Measurements from ENCODE around the gene CUTA. TPM values are rescaled to one million over a fixed set of nuclear protein-coding genes. Genes with fewer than 3 reads are reported as not detected.

The CUTA gene
- total RNA-seq, 1 experiment from 2014 or later: 186 TPM

DNA sequence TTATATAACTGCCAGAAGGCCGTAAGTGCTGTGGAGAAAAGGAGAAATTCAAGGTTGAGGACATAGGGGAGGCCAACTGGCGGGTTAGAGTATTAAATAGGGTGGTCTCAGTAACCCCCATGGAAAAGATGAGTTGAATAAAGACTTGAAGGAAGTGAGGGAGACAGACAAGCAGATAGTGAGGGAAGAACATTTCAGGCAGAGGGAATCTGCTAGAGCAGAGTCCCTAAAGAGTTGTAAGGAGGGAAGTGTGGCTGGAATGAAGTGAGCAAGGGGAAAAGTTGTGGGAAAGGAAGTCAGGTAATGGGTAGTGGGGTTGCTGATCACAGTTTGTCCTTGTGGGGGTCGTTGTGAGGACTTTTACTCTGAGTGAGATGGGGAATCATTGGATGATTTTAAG is 24.9 kb downstream of the CUTA start:
- ATAC-seq: no peak
- Histone ChIP-seq H3K27ac (ENCODE audit: low read depth, low read length) (no peak overlapping the region; the same call in 1 of the 2 replicates), H3K9me2 (ENCODE audit: insufficient read depth) (no peaks in the 10 kb centered on the region), H3K27me3 (ENCODE audit: insufficient read depth, low read length) (no peaks in the 10 kb centered on the region), H3K9ac (ENCODE audit: low read length) (peak overlapping the region; percentile 91), H3K36me3 (ENCODE audit: control insufficient read depth in 1 of 2, insufficient read depth in 2 of 2, low read length in 2 of 2) (peaks cover 0 to 13% of the 10 kb centered on the region in 2 experiments; a peak in 1 of 4 replicates), H2AFZ (ENCODE audit: low read depth, low read length, poor library complexity, severe bottlenecking) (no peak overlapping the region), H4K20me1 (ENCODE audit: insufficient read depth) (no peaks in the 10 kb centered on the region; the same call in 1 of the 2 replicates), H3K4me2 (ENCODE audit: low read length) (peak overlapping the region; percentile 79), H3K79me2 (ENCODE audit: insufficient read depth, low read length) (peaks cover 62% of the 10 kb centered on the region), H3K9me3 (ENCODE audit: control insufficient read depth in 1 of 2, insufficient read depth in 1 of 2, low read depth in 1 of 2, low read length in 2 of 2) (no peaks in the 10 kb centered on the region), H3K4me1 (ENCODE audit: control insufficient read depth in 1 of 2, insufficient read depth in 2 of 2, low read length in 2 of 2) (peaks cover 11 to 28% of the 10 kb centered on the region in 2 experiments), H3K4me3 (replicated peaks in 1 of 2; ENCODE audit: low read depth in 1 of 2, low read length in 2 of 2) (peak overlapping the region; percentile 87 to 97)
- DNase-seq (ENCODE audit: low read depth, low spot score): no peak
- no TSS peak for BruUV-seq (replicated peaks)
- ChIA-PET CTCF (interaction anchor here (0.6 kb wide), 1 partner anchor 14 kb away, joined by 3 read pairs; no protein-coding TSS in a partner anchor), POLR2A (no interaction called here), RAD21 (ENCODE audit: low non-redundant PET in 1 of 2, low total read pairs in 2 of 2, uncharacterized antibody in 2 of 2, unreplicated experiment in 2 of 2) (no interaction called here)
- intact Hi-C loops (cut with micrococcal nuclease): loop anchor here (5.0 kb wide), 1 partner anchor 106 kb away; the partner anchor contains the start of genes PFDN6 and WDR46
- TF ChIP-seq ZNF274 (IDR thresholded peaks at IDR 0.05; ENCODE audit: low read depth, low read length) (no peak), EZH2 (IDR thresholded peaks at IDR 0.05) (no peak), ZFX (IDR thresholded peaks at IDR 0.05) (no peak), FOSL1 (IDR thresholded peaks at IDR 0.05; ENCODE audit: low read depth) (no peak), RAD21 (IDR thresholded peaks at IDR 0.05; ENCODE audit: low read depth) (no peak), EGR1 (IDR thresholded peaks at IDR 0.05; ENCODE audit: low read depth) (no peak), CBX3 (IDR thresholded peaks at IDR 0.05; ENCODE audit: low read depth) (no peak), JUND (IDR thresholded peaks at IDR 0.05) (no peak), YY1 (IDR thresholded peaks at IDR 0.05; ENCODE audit: extremely low read depth, insufficient replicate concordance, low read depth, low read length) (no peak), SP1 (IDR thresholded peaks at IDR 0.05; ENCODE audit: low read depth) (no peak)
- TF ChIP-seq, protein P1, sequence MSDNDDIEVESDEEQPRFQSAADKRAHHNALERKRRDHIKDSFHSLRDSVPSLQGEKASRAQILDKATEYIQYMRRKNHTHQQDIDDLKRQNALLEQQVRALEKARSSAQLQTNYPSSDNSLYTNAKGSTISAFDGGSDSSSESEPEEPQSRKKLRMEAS (IDR thresholded peaks at IDR 0.05): no peak
- TF ChIP-seq, protein P2, sequence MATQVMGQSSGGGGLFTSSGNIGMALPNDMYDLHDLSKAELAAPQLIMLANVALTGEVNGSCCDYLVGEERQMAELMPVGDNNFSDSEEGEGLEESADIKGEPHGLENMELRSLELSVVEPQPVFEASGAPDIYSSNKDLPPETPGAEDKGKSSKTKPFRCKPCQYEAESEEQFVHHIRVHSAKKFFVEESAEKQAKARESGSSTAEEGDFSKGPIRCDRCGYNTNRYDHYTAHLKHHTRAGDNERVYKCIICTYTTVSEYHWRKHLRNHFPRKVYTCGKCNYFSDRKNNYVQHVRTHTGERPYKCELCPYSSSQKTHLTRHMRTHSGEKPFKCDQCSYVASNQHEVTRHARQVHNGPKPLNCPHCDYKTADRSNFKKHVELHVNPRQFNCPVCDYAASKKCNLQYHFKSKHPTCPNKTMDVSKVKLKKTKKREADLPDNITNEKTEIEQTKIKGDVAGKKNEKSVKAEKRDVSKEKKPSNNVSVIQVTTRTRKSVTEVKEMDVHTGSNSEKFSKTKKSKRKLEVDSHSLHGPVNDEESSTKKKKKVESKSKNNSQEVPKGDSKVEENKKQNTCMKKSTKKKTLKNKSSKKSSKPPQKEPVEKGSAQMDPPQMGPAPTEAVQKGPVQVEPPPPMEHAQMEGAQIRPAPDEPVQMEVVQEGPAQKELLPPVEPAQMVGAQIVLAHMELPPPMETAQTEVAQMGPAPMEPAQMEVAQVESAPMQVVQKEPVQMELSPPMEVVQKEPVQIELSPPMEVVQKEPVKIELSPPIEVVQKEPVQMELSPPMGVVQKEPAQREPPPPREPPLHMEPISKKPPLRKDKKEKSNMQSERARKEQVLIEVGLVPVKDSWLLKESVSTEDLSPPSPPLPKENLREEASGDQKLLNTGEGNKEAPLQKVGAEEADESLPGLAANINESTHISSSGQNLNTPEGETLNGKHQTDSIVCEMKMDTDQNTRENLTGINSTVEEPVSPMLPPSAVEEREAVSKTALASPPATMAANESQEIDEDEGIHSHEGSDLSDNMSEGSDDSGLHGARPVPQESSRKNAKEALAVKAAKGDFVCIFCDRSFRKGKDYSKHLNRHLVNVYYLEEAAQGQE (IDR thresholded peaks at IDR 0.05; ENCODE audit: low read depth): no peak
- TF ChIP-seq, protein P3, sequence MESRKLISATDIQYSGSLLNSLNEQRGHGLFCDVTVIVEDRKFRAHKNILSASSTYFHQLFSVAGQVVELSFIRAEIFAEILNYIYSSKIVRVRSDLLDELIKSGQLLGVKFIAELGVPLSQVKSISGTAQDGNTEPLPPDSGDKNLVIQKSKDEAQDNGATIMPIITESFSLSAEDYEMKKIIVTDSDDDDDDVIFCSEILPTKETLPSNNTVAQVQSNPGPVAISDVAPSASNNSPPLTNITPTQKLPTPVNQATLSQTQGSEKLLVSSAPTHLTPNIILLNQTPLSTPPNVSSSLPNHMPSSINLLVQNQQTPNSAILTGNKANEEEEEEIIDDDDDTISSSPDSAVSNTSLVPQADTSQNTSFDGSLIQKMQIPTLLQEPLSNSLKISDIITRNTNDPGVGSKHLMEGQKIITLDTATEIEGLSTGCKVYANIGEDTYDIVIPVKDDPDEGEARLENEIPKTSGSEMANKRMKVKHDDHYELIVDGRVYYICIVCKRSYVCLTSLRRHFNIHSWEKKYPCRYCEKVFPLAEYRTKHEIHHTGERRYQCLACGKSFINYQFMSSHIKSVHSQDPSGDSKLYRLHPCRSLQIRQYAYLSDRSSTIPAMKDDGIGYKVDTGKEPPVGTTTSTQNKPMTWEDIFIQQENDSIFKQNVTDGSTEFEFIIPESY (IDR thresholded peaks at IDR 0.05; ENCODE audit: extremely low read depth, insufficient replicate concordance, low read length): no peak
